Measurements from ENCODE around the gene TRIM15.

- TF ChIP-seq POLR2A (IDR thresholded peaks at IDR 0.05; ENCODE audit: low read depth, low read length): no peak
- TF ChIP-seq TAF1 (IDR thresholded peaks at IDR 0.05; ENCODE audit: borderline replicate concordance, low read depth, low read length): no peak
- TF ChIP-seq POLR2AphosphoS5 (IDR thresholded peaks at IDR 0.05; ENCODE audit: low read depth, low read length): no peak
These were observed 49.5 kb upstream of the TRIM15 start for GRCh38 chr6:30113841-30114240.

Measured in GM12892 (cell line).